H1 (cell line): Measurements from ENCODE around the gene FAH. TPM values are rescaled to one million over a fixed set of nuclear protein-coding genes. Genes with fewer than 3 reads are reported as not detected.
A peak's percentile ranks its signal among the peaks of the same experiment; 100 is the strongest.

ENCODE experiments used
- CTCF ChIA-PET: fragments of 300-600 bp; sonication (Branson Sonifier 250); formaldehyde crosslinking; loops from one replicate; lab custom pipeline; 2021; ENCODE audit not compliant: partially characterized antibody; lab: Charles Lee
- POLR2A ChIA-PET: fragments of 300-600 bp; sonication (Branson Sonifier 250); formaldehyde crosslinking; loops from one replicate; lab custom pipeline; 2021; ENCODE audit warnings: inconsistent platforms; ENCODE audit not compliant: partially characterized antibody; lab: Charles Lee
- DNase-seq, 2 experiments: peaks; one replicate each; pipeline versions ENCODE4 v3.0.0 to v3.0.0-alpha.2; 2010 to 2022; ENCODE audit warnings: low spot score in 2 of 2, low read depth in 1 of 2, mixed read lengths in 1 of 2
- FAIRE-seq: peaks from 2 replicates; lab custom pipeline; 2011; peaks lifted over from hg19 to GRCh38; lab: Jason Lieb, UNC
- H2AFZ ChIP-seq: 2 replicates; pipeline ENCODE4 v1.8.1; 2012; ENCODE audit warnings: low read length, inconsistent platforms
- H2AK5ac ChIP-seq: 2 replicates; pipeline ENCODE4 v1.6.1; 2013; ENCODE audit warnings: low read depth, low read length
- H2BK120ac ChIP-seq: replicated peaks from 2 replicates; pipeline ENCODE3; 2013; ENCODE audit warnings: low read depth, low read length, inconsistent platforms
- H2BK12ac ChIP-seq: 2 replicates; pipeline ENCODE4 v1.6.1; 2013; ENCODE audit warnings: low read depth, low read length
- H2BK15ac ChIP-seq: 2 replicates; pipeline ENCODE4 v1.6.1; 2013; ENCODE audit warnings: low read length
- H2BK20ac ChIP-seq: 2 replicates; pipeline ENCODE4 v1.6.1; 2013; ENCODE audit warnings: low read length
- H2BK5ac ChIP-seq: 2 replicates; pipeline ENCODE4 v1.6.1; 2013; ENCODE audit warnings: low read depth, low read length
- H3K14ac ChIP-seq: 2 replicates; pipeline ENCODE4 v1.6.1; 2013; ENCODE audit warnings: inconsistent platforms; ENCODE audit not compliant: insufficient read length
- H3K18ac ChIP-seq: 2 replicates; pipeline ENCODE4 v1.6.1; 2013; ENCODE audit warnings: low read length; ENCODE audit errors: extremely low read depth
- H3K23ac ChIP-seq: 2 replicates; pipeline ENCODE4 v1.6.1; 2013; ENCODE audit warnings: inconsistent platforms; ENCODE audit not compliant: insufficient read length
- H3K23me2 ChIP-seq: 2 replicates; pipeline ENCODE4 v1.6.1; 2013; ENCODE audit warnings: low read depth, low read length
- H3K27ac ChIP-seq: 2 replicates; pipeline ENCODE4 v1.6.1; 2011; ENCODE audit warnings: low read depth, low read length, inconsistent platforms
- H3K27me3 ChIP-seq, 4 experiments: replicated peaks in 1 of 4; 1 replicate in 1 of 4; 2 replicates in 3 of 4; pipeline versions ENCODE4 v1.6.1 to v1.8.1; 2011 to 2013; ENCODE audit warnings: low read length in 3 of 4, mild to moderate bottlenecking in 3 of 4, inconsistent platforms in 2 of 4, mixed read lengths in 2 of 4, moderate library complexity in 1 of 4; ENCODE audit not compliant: control insufficient read depth in 3 of 4, insufficient read depth in 3 of 4; ENCODE audit errors: extremely low read depth in 1 of 4
- H3K36me3 ChIP-seq, 4 experiments: 2 replicates each; pipeline versions ENCODE4 v1.6.1 to v1.8.1; 2011 to 2013; ENCODE audit warnings: mild to moderate bottlenecking in 4 of 4, low read length in 3 of 4, moderate library complexity in 2 of 4, control low read depth in 1 of 4, inconsistent platforms in 1 of 4; ENCODE audit not compliant: insufficient read depth in 4 of 4, control insufficient read depth in 2 of 4
- H3K4ac ChIP-seq: replicated peaks from 2 replicates; pipeline ENCODE3; 2013; ENCODE audit warnings: low read length, low read depth, mixed read lengths, inconsistent platforms; ENCODE audit not compliant: insufficient read length
- H3K4me1 ChIP-seq, 4 experiments: replicated peaks in 1 of 4; 1 replicate in 1 of 4; 2 replicates in 3 of 4; pipeline versions ENCODE4 v1.6.1 to v1.8.1; 2011 to 2013; ENCODE audit warnings: low read length in 3 of 4, inconsistent platforms in 2 of 4, mixed read lengths in 1 of 4; ENCODE audit not compliant: insufficient read depth in 4 of 4, control insufficient read depth in 3 of 4
- H3K4me2 ChIP-seq, 2 experiments: 2 replicates each; pipeline versions ENCODE4 v1.6.1 to v1.8.1; 2011 to 2013; ENCODE audit warnings: low read depth in 2 of 2, low read length in 2 of 2, control low read depth in 1 of 2, inconsistent platforms in 1 of 2, mild to moderate bottlenecking in 1 of 2; ENCODE audit not compliant: insufficient read depth in 1 of 2
- H3K4me3 ChIP-seq, 4 experiments: fragments of 200-600, 300-600 bp in 1 of 4; sonication (generic), shearing (Covaris generic), sonication (Bioruptor Twin) in 1 of 4; 2 replicates each; pipeline versions ENCODE4 v1.5.1 to v1.8.1; 2011 to 2016; ENCODE audit warnings: low read length in 4 of 4, low read depth in 3 of 4, control low read depth in 2 of 4, inconsistent platforms in 2 of 4, mild to moderate bottlenecking in 2 of 4, mixed read lengths in 1 of 4, moderate library complexity in 1 of 4; ENCODE audit not compliant: insufficient read depth in 2 of 4; ENCODE audit errors: extremely low read depth in 1 of 4
- H3K56ac ChIP-seq: replicated peaks from 2 replicates; pipeline ENCODE3; 2013; ENCODE audit warnings: low read depth, mild to moderate bottlenecking, mixed read lengths, low read length, inconsistent platforms; ENCODE audit not compliant: insufficient read length
- H3K79me1 ChIP-seq: 2 replicates; pipeline ENCODE4 v1.6.1; 2013; ENCODE audit warnings: low read depth, low read length, control low read depth
- H3K79me2 ChIP-seq, 2 experiments: 2 replicates each; pipeline versions ENCODE4 v1.6.1 to v1.8.1; 2012 to 2013; ENCODE audit warnings: low read length in 2 of 2, mild to moderate bottlenecking in 2 of 2, inconsistent platforms in 1 of 2; ENCODE audit not compliant: insufficient read depth in 2 of 2, control insufficient read depth in 1 of 2
- H3K9ac ChIP-seq, 4 experiments: replicated peaks in 1 of 4; 1 replicate in 1 of 4; 2 replicates in 3 of 4; pipeline versions ENCODE4 v1.6.1 to v1.8.1; 2011 to 2013; ENCODE audit warnings: low read depth in 3 of 4, low read length in 3 of 4, control low read depth in 2 of 4, mild to moderate bottlenecking in 2 of 4, moderate library complexity in 2 of 4, inconsistent platforms in 1 of 4; ENCODE audit errors: extremely low read depth in 1 of 4
- H3K9me3 ChIP-seq, 2 experiments: 2 replicates each; pipeline versions ENCODE4 v1.6.1 to v1.8.1; 2012 to 2013; ENCODE audit warnings: mild to moderate bottlenecking in 2 of 2, moderate library complexity in 2 of 2, control low read depth in 1 of 2, inconsistent platforms in 1 of 2, low read depth in 1 of 2, low read length in 1 of 2, mixed read lengths in 1 of 2; ENCODE audit not compliant: insufficient read depth in 2 of 2
- H4K20me1 ChIP-seq, 2 experiments: replicated peaks in 1 of 2; 2 replicates each; pipeline versions ENCODE3 to v1.8.1; 2011 to 2013; ENCODE audit warnings: inconsistent platforms in 2 of 2, low read length in 2 of 2, mild to moderate bottlenecking in 1 of 2; ENCODE audit not compliant: insufficient read depth in 2 of 2, control insufficient read depth in 1 of 2
- H4K5ac ChIP-seq: 2 replicates; pipeline ENCODE4 v1.6.1; 2013; ENCODE audit warnings: low read length, low read depth, mixed read lengths, inconsistent platforms; ENCODE audit not compliant: insufficient read length
- H4K8ac ChIP-seq: 2 replicates; pipeline ENCODE4 v1.8.0; 2013; ENCODE audit warnings: mild to moderate bottlenecking, moderate library complexity, low read length, inconsistent platforms; ENCODE audit not compliant: insufficient read depth; ENCODE audit errors: extremely low read depth
- H4K91ac ChIP-seq: replicated peaks from 2 replicates; pipeline ENCODE3; 2013; ENCODE audit warnings: low read length, mixed read lengths, inconsistent platforms; ENCODE audit not compliant: insufficient read length
- BACH1 ChIP-seq: IDR thresholded peaks from 2 replicates; pipeline ENCODE4 v1.6.1; 2012; ENCODE audit warnings: low read length, improper control_type of control experiment
- CEBPB ChIP-seq: IDR thresholded peaks from 2 replicates; pipeline ENCODE4 v1.6.1; 2012; ENCODE audit warnings: low read depth, low read length
- CTCF ChIP-seq, 3 experiments: IDR thresholded peaks; 1 replicate in 2 of 3; 2 replicates in 1 of 3; pipeline versions ENCODE4 v1.5.1 to v1.6.1; 2011; ENCODE audit warnings: low read length in 3 of 3, mild to moderate bottlenecking in 3 of 3, inconsistent platforms in 2 of 3, low read depth in 1 of 3, moderate library complexity in 1 of 3; ENCODE audit not compliant: insufficient read depth in 1 of 3; ENCODE audit errors: control extremely low read depth in 1 of 3
- E2F6 ChIP-seq: IDR thresholded peaks from 2 replicates; pipeline ENCODE4 v1.6.1; 2012; ENCODE audit warnings: inconsistent platforms
- EZH2 ChIP-seq: fragments of 200-600 bp; sonication (generic); IDR thresholded peaks from 2 replicates; pipeline ENCODE4 v1.7.1; 2012; ENCODE audit warnings: low read depth, mild to moderate bottlenecking, moderate library complexity, low read length, inconsistent platforms; ENCODE audit not compliant: severe bottlenecking
- POU5F1 ChIP-seq: IDR thresholded peaks from 2 replicates; pipeline ENCODE4 v1.6.1; 2011; ENCODE audit warnings: low read depth, mild to moderate bottlenecking, low read length, moderate library complexity
- RAD21 ChIP-seq, 2 experiments: IDR thresholded peaks in 1 of 2; conservative IDR thresholded peaks in 1 of 2; 2 replicates each; pipeline ENCODE4 v1.6.1; 2011; ENCODE audit warnings: low read depth in 2 of 2, low read length in 2 of 2, improper control_type of control experiment in 1 of 2, inconsistent platforms in 1 of 2, mild to moderate bottlenecking in 1 of 2, moderate library complexity in 1 of 2
- WGBS, 2 experiments: shearing (Covaris generic) in 1 of 2; methylation state at CpG; one replicate each; pipeline versions ENCODE4 v1.1.6 to v1.1.7; 2013 to 2015; ENCODE audit warnings: low lambda C conversion rate in 2 of 2, mixed read lengths in 2 of 2, inconsistent platforms in 1 of 2, low coverage in 1 of 2, missing lambda C conversion rate in 1 of 2; ENCODE audit not compliant: insufficient replicate concordance in 2 of 2, insufficient coverage in 1 of 2, insufficient read length in 1 of 2; ENCODE audit errors: extremely low coverage in 1 of 2, missing lambda C conversion rate in 1 of 2; 5-methylcytosine and 5-hydroxymethylcytosine counted together
- polyA plus RNA-seq, 7 experiments: library from polyadenylated mRNA; depleted of rRNA in 3 of 7; stranded (reverse) in 5 of 7; unstranded in 2 of 7; fragments of >200 nt in 5 of 7; fragments of 200-250 nt in 2 of 7; gene quantifications; 1 replicate in 5 of 7; 2 replicates in 1 of 7; 4 replicates in 1 of 7; pipeline versions ENCODE4 v1.2.1 to v1.2.3, GENCODE V29; 2011 to 2013; ENCODE audit warnings: missing spikeins in 2 of 7, mixed read lengths in 2 of 7
- total RNA-seq: library from RNA; stranded (reverse); fragmentation: NEBNext Ultra II Directional; extraction: Animal tissue kit (Norgen Biotek cat#: 25700); gene quantifications from 2 replicates; pipeline ENCODE4 v1.2.1, GENCODE V29; 2021

FAH gene
- total and polyA plus RNA-seq, 2 of the 8 experiments (the other 6 are each of a cell fraction or from before 2014, with no cell fraction given), result 20.0 to 21.7 TPM

- Histone ChIP-seq H4K8ac (no peak overlapping the region), H3K4me2 (no peak overlapping the region), H3K36me3 (peaks cover 0 to 4% (median 0%) of the 10 kb centered on the region in 4 experiments; a peak in 1 of 8 replicates), H3K23me2 (no peaks in the 10 kb centered on the region), H2BK120ac (no peak overlapping the region), H3K9me3 (no peaks in the 10 kb centered on the region), H3K4ac (no peak overlapping the region), H3K56ac (no peak overlapping the region), H3K4me1 (no peaks in the 10 kb centered on the region), H2BK20ac (no peak overlapping the region), H2BK15ac (no peak overlapping the region), H3K23ac (no peak overlapping the region), H3K79me2 (no peaks in the 10 kb centered on the region), H3K4me3 (no peak overlapping the region), H2AFZ (no peak overlapping the region), H3K79me1 (no peaks in the 10 kb centered on the region), H3K27me3 (no peaks in the 10 kb centered on the region), H2BK12ac (no peak overlapping the region), H3K27ac (no peak overlapping the region), H3K9ac (no peak overlapping the region), H3K18ac (no peak overlapping the region), H2AK5ac (no peak overlapping the region), H4K91ac (no peak overlapping the region), H2BK5ac (no peak overlapping the region), H4K5ac (no peak overlapping the region), H3K14ac (no peak overlapping the region), H4K20me1 (no peaks in the 10 kb centered on the region)
- FAIRE-seq, result no peak
- WGBS, 2 experiments, result 90% methylated on average over 7 of the region's 7 CpGs; no CpG with 5 or more reads in 1 of the 2 experiments
- TF ChIP-seq CEBPB, result no peak
- TF ChIP-seq POU5F1, result no peak
- peak in 1 of 2 experiments; percentile 21; a peak in 1 of 4 replicates for TF ChIP-seq RAD21 (IDR thresholded peaks at IDR 0.05 in 1 of 2, conservative IDR thresholded peaks at IDR 0.05 in 1 of 2; ENCODE audit: low read depth in 2 of 2, low read length in 2 of 2)
- TF ChIP-seq E2F6, result no peak
- peak; percentile 22 to 30 (median 24) for TF ChIP-seq CTCF (IDR thresholded peaks at IDR 0.05; ENCODE audit: control extremely low read depth in 1 of 3, insufficient read depth in 1 of 3, low read depth in 1 of 3, low read length in 3 of 3)
- no peak for TF ChIP-seq BACH1
- no peak for TF ChIP-seq EZH2
- ChIA-PET POLR2A (no interaction called here), CTCF (interaction anchor here (0.5 to 3.2 kb wide), 4 partner anchors 8 to 80 kb away, joined by 3 to 12 read pairs (median 3); no protein-coding TSS in a partner anchor)
- no peak for DNase-seq
These were observed 27.7 kb downstream of the FAH start for GRCh38 chr15:80180468-80180867.
